Measurements from ENCODE around the gene EFCAB5. TPM values are rescaled to one million over a fixed set of nuclear protein-coding genes. Genes with fewer than 3 reads are reported as not detected.
"Not testable (repeated sequence)": the region's sequence is repeated elsewhere in the genome, so short reads cannot be mapped to it uniquely, and the experiment has no call there.

The EFCAB5 gene
- total and polyA plus RNA-seq, 8 donors, result 0.09 to 0.54 (median 0.38) TPM; not detected in 1

DNA sequence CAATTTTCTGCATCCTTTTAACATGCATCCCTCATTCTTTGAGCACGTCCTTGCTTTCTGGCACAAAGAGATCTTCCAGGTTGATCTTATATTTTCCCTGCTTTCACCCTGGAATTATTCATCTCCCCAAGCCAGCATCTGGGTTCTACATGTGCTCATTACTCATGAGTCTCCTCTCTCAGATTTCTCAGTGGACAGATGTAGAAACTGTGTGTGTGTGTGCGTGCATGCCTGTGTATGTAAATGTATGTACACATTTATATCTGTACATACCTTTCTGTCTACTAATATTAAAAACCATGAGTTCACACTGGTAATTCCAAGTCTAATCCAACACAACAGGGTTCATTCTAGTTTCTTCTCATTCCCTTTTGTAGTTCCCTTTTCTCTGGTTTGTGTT, 133.3 kb downstream of the EFCAB5 start:
- no peaks in the 10 kb centered on the region for H3K27me3 ChIP-seq
- no peak overlapping the region for H3K4me3 ChIP-seq
- no peaks in the 10 kb centered on the region for H3K9me3 ChIP-seq
- TF ChIP-seq, protein P1, sequence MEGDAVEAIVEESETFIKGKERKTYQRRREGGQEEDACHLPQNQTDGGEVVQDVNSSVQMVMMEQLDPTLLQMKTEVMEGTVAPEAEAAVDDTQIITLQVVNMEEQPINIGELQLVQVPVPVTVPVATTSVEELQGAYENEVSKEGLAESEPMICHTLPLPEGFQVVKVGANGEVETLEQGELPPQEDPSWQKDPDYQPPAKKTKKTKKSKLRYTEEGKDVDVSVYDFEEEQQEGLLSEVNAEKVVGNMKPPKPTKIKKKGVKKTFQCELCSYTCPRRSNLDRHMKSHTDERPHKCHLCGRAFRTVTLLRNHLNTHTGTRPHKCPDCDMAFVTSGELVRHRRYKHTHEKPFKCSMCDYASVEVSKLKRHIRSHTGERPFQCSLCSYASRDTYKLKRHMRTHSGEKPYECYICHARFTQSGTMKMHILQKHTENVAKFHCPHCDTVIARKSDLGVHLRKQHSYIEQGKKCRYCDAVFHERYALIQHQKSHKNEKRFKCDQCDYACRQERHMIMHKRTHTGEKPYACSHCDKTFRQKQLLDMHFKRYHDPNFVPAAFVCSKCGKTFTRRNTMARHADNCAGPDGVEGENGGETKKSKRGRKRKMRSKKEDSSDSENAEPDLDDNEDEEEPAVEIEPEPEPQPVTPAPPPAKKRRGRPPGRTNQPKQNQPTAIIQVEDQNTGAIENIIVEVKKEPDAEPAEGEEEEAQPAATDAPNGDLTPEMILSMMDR (IDR thresholded peaks at IDR 0.05), result no peak
- no peaks in the 10 kb centered on the region for H3K4me1 ChIP-seq
- intact Hi-C loops (cut with DNase I), result no loop called here
- no peak overlapping the region for H3K27ac ChIP-seq
- H3K36me3 ChIP-seq, result no peaks in the 10 kb centered on the region
- FAIRE-seq, result no peak
- no peak for ATAC-seq
- WGBS, 2 donors, result 89 to 94% methylated on average over 2 of the region's 2 CpGs
- DNase-seq, result no peak

DNA sequence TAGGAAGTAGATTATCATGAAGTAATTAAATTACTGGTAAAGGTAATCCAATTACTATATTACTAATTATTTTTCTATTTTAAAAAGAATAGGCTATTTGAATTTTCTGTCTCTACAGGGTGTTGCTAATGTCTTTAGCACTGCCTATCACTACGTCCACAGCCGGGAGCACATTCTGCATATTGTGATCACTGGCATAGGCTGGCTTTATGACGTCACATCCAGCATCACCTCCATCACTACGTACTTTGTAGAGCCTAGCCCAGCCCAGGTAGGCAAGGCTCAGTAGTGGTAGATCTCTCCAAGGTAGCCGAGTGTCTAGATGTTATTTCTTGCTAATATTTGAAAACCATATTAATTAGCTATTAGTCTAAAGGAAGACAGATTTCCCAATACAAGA, 141.3 kb downstream of the EFCAB5 start:
- no peak overlapping the region for H3K27ac ChIP-seq
- DNase-seq, result no peak
- no peak for ATAC-seq
- no peaks in the 10 kb centered on the region for H3K4me1 ChIP-seq
- 75 to 82% methylated on average over 5 of the region's 5 CpGs for WGBS, 2 donors
- no peaks in the 10 kb centered on the region for H3K27me3 ChIP-seq
- H3K9me3 ChIP-seq, result no peaks in the 10 kb centered on the region
- TF ChIP-seq, protein P1 (IDR thresholded peaks at IDR 0.05), result no peak
- intact Hi-C loops (cut with DNase I), result no loop called here
- no peak for FAIRE-seq
- no peak overlapping the region for H3K4me3 ChIP-seq
- H3K36me3 ChIP-seq, result no peaks in the 10 kb centered on the region

DNA sequence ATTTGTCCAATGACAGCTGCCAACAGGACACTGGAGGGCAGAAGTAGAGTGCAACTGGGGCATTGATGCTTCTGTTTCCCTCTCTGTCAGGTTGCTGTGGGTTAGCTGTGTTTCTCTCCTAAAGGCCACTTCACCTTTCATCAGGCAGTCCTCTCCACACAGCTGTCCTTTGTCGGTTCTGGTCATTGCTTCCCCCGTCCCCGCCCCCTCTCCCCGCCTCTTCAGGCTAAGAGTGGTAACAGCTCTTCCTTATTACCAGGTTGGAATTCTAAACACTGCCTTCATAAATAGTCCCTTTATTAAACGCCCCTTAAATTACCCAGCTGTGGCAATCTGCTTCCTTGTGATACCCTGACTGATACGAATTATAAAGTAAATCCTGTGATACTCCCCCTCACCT, 143.4 kb downstream of the EFCAB5 start:
- DNase-seq, result no peak
- no peak for ATAC-seq
- H3K9me3 ChIP-seq, result no peaks in the 10 kb centered on the region
- TF ChIP-seq, protein P1 (IDR thresholded peaks at IDR 0.05), result no peak
- H3K36me3 ChIP-seq, result no peaks in the 10 kb centered on the region
- peaks cover 0 to 3% (median 0%) of the 10 kb centered on the region in 4 donors for H3K27me3 ChIP-seq
- H3K27ac ChIP-seq, result no peak overlapping the region
- H3K4me3 ChIP-seq, result no peak overlapping the region
- no peaks in the 10 kb centered on the region for H3K4me1 ChIP-seq
- FAIRE-seq, result no peak
- 33 to 40% methylated on average over 6 of the region's 6 CpGs for WGBS, 2 donors
- intact Hi-C loops (cut with DNase I), result no loop called here

- Histone ChIP-seq H3K27ac (no peak overlapping the region), H3K4me1 (no peaks in the 10 kb centered on the region), H3K9me3 (no peaks in the 10 kb centered on the region), H3K27me3 (peaks cover 0 to 4% (median 0%) of the 10 kb centered on the region in 4 donors), H3K4me3 (no peak overlapping the region), H3K36me3 (no peaks in the 10 kb centered on the region)
- FAIRE-seq (no peak), ATAC-seq (no peak), DNase-seq (no peak)
- TF ChIP-seq, protein P1 (IDR thresholded peaks at IDR 0.05), result no peak
- 77 to 89% methylated on average over 2 of the region's 2 CpGs for WGBS, 2 donors
- intact Hi-C loops (cut with DNase I), result no loop called here
Observed at GRCh38 chr17:30086896-30087295, 145.5 kb downstream of the EFCAB5 start.

- FAIRE-seq; H3K9me3 ChIP-seq; H3K4me3 ChIP-seq; H3K36me3 ChIP-seq; H3K27ac ChIP-seq; H3K27me3 ChIP-seq; intact Hi-C loops (cut with DNase I); ATAC-seq; H3K4me1 ChIP-seq; DNase-seq: not testable (repeated sequence)
- 72 to 81% methylated on average over 3 of the region's 3 CpGs for WGBS, 2 donors
Observed at GRCh38 chr17:30087431-30087830, 146.0 kb downstream of the EFCAB5 start.

Data from pancreas (tissue), 10 donors.